Astrocyte (in vitro differentiated cells and primary cell): ENCODE measurements around the gene DENND6A. TPM values are rescaled to one million over a fixed set of nuclear protein-coding genes. Genes with fewer than 3 reads are reported as not detected.

Source experiments
- DNase-seq: peaks from one replicate; pipeline ENCODE4 v3.0.0-alpha.2; 2010; ENCODE audit warnings: low read depth
- FAIRE-seq: peaks from 2 replicates; lab custom pipeline; 2011; peaks lifted over from hg19 to GRCh38; lab: Jason Lieb, UNC
- H2AFZ ChIP-seq: 2 replicates; pipeline ENCODE4 v1.6.0; 2012; ENCODE audit warnings: low read depth, low read length, inconsistent platforms
- H3K27ac ChIP-seq: 2 replicates; pipeline ENCODE4 v1.5.1; 2011; ENCODE audit warnings: low read depth, low read length, inconsistent platforms
- H3K27me3 ChIP-seq: 2 replicates; pipeline ENCODE4 v1.6.0; 2011; ENCODE audit warnings: low read length, inconsistent platforms; ENCODE audit not compliant: insufficient read depth
- H3K36me3 ChIP-seq: 2 replicates; pipeline ENCODE4 v1.5.1; 2011; ENCODE audit warnings: low read length, inconsistent platforms; ENCODE audit not compliant: insufficient read depth
- H3K4me1 ChIP-seq: 2 replicates; pipeline ENCODE4 v1.5.1; 2011; ENCODE audit warnings: low read length, inconsistent platforms; ENCODE audit not compliant: insufficient read depth
- H3K4me2 ChIP-seq: 2 replicates; pipeline ENCODE4 v1.6.0; 2012; ENCODE audit warnings: low read length, inconsistent platforms
- H3K4me3 ChIP-seq: 2 replicates; pipeline ENCODE4 v1.5.1; 2011; ENCODE audit warnings: low read depth, mild to moderate bottlenecking, low read length, inconsistent platforms; ENCODE audit not compliant: insufficient read depth
- H3K79me2 ChIP-seq: 2 replicates; pipeline ENCODE4 v1.6.0; 2012; ENCODE audit warnings: mild to moderate bottlenecking, low read length, inconsistent platforms; ENCODE audit not compliant: insufficient read depth
- H3K9ac ChIP-seq: 2 replicates; pipeline ENCODE4 v1.6.0; 2012; ENCODE audit warnings: mild to moderate bottlenecking, low read length, inconsistent platforms
- H3K9me3 ChIP-seq: 2 replicates; pipeline ENCODE4 v1.5.1; 2012; ENCODE audit warnings: low read depth, mild to moderate bottlenecking, low read length, inconsistent platforms; ENCODE audit not compliant: insufficient read depth
- H4K20me1 ChIP-seq: 2 replicates; pipeline ENCODE4 v1.6.0; 2012; ENCODE audit warnings: low read length, inconsistent platforms; ENCODE audit not compliant: insufficient read depth
- H3K27ac Mint-ChIP-seq: one replicate; pipeline ENCODE4 v1.8.0; 2021; ENCODE audit warnings: mild to moderate bottlenecking, mixed read lengths; ENCODE audit not compliant: unreplicated experiment
- H3K27me3 Mint-ChIP-seq: one replicate; pipeline ENCODE4 v1.8.0; 2021; ENCODE audit warnings: low read depth, mixed read lengths; ENCODE audit not compliant: unreplicated experiment
- H3K36me3 Mint-ChIP-seq: one replicate; pipeline ENCODE4 v1.8.0; 2021; ENCODE audit warnings: low read depth, mixed read lengths; ENCODE audit not compliant: unreplicated experiment
- H3K4me1 Mint-ChIP-seq: one replicate; pipeline ENCODE4 v1.8.0; 2021; ENCODE audit warnings: low read depth, mixed read lengths; ENCODE audit not compliant: unreplicated experiment
- H3K4me3 Mint-ChIP-seq: one replicate; pipeline ENCODE4 v1.8.0; 2021; ENCODE audit warnings: mild to moderate bottlenecking, moderate library complexity, mixed read lengths; ENCODE audit not compliant: unreplicated experiment
- H3K9me3 Mint-ChIP-seq: one replicate; pipeline ENCODE4 v1.8.0; 2021; ENCODE audit warnings: mild to moderate bottlenecking, mixed read lengths; ENCODE audit not compliant: unreplicated experiment
- CTCF ChIP-seq: IDR thresholded peaks from 2 replicates; pipeline ENCODE4 v1.5.1; 2011; ENCODE audit warnings: low read depth, mild to moderate bottlenecking, inconsistent platforms, low read length, moderate library complexity; ENCODE audit not compliant: insufficient read depth
- EZH2 ChIP-seq: IDR thresholded peaks from 2 replicates; pipeline ENCODE4 v1.6.1; 2012; ENCODE audit warnings: mild to moderate bottlenecking, low read length, inconsistent platforms; ENCODE audit not compliant: insufficient read depth
- total RNA-seq: library from RNA; stranded (reverse); gene quantifications from 2 replicates; pipeline ENCODE4 v1.2.1, GENCODE V29; 2021

Gene DENND6A
- total RNA-seq, 1 donor from 2014 or later: 6.6 TPM

- peaks cover 25% of the 10 kb centered on the region for H3K4me1 Mint-ChIP-seq
- H3K36me3 ChIP-seq: peaks cover 19% of the 10 kb centered on the region
- H3K9me3 Mint-ChIP-seq: no peaks in the 10 kb centered on the region
- no peak overlapping the region for H3K4me3 ChIP-seq
- peak overlapping the region; percentile 29 for H3K4me2 ChIP-seq
- H3K27me3 Mint-ChIP-seq: no peaks in the 10 kb centered on the region
- peaks cover 7% of the 10 kb centered on the region for H3K36me3 Mint-ChIP-seq
- peaks cover 98% of the 10 kb centered on the region for H4K20me1 ChIP-seq
- TF ChIP-seq CTCF: no peak
- TF ChIP-seq EZH2: no peak
- peak overlapping the region; percentile 34 for H3K27ac Mint-ChIP-seq
- H3K27ac ChIP-seq: no peak overlapping the region
- peaks cover 100% of the 10 kb centered on the region for H3K79me2 ChIP-seq
- H2AFZ ChIP-seq: no peak overlapping the region
- DNase-seq (no peak), FAIRE-seq (no peak)
- H3K9me3 ChIP-seq: no peaks in the 10 kb centered on the region
- H3K4me3 Mint-ChIP-seq: no peak overlapping the region
- H3K27me3 ChIP-seq: no peaks in the 10 kb centered on the region
- no peak overlapping the region for H3K9ac ChIP-seq
- H3K4me1 ChIP-seq: no peaks in the 10 kb centered on the region
Measured at GRCh38 chr3:57586778-57587177, 106.1 kb downstream of the DENND6A start.

- peaks cover 18% of the 10 kb centered on the region for H3K4me1 Mint-ChIP-seq
- H3K36me3 Mint-ChIP-seq: peaks cover 7% of the 10 kb centered on the region
- H3K36me3 ChIP-seq: peaks cover 44% of the 10 kb centered on the region
- FAIRE-seq (no peak), DNase-seq (no peak)
- H2AFZ ChIP-seq: no peak overlapping the region
- peaks cover 100% of the 10 kb centered on the region for H4K20me1 ChIP-seq
- peak overlapping the region; percentile 3 for H3K4me2 ChIP-seq
- no peaks in the 10 kb centered on the region for H3K9me3 ChIP-seq
- no peaks in the 10 kb centered on the region for H3K9me3 Mint-ChIP-seq
- H3K4me1 ChIP-seq: no peaks in the 10 kb centered on the region
- no peaks in the 10 kb centered on the region for H3K27me3 ChIP-seq
- no peak overlapping the region for H3K27ac ChIP-seq
- no peak for TF ChIP-seq EZH2
- TF ChIP-seq CTCF: no peak
- no peaks in the 10 kb centered on the region for H3K27me3 Mint-ChIP-seq
- H3K4me3 Mint-ChIP-seq: peak overlapping the region; percentile 27
- no peak overlapping the region for H3K4me3 ChIP-seq
- H3K27ac Mint-ChIP-seq: no peak overlapping the region
- peaks cover 100% of the 10 kb centered on the region for H3K79me2 ChIP-seq
- no peak overlapping the region for H3K9ac ChIP-seq
Measured at GRCh38 chr3:57583544-57583943, 109.3 kb downstream of the DENND6A start.

- Mint-ChIP-seq H3K27ac (no peak overlapping the region), H3K36me3 (peaks cover 9% of the 10 kb centered on the region), H3K27me3 (no peaks in the 10 kb centered on the region), H3K4me3 (peak overlapping the region; percentile 47), H3K4me1 (peaks cover 18% of the 10 kb centered on the region), H3K9me3 (no peaks in the 10 kb centered on the region)
- Histone ChIP-seq H3K4me1 (no peaks in the 10 kb centered on the region), H4K20me1 (peaks cover 100% of the 10 kb centered on the region), H3K9ac (no peak overlapping the region), H3K79me2 (peaks cover 100% of the 10 kb centered on the region), H3K4me3 (no peak overlapping the region), H3K27ac (no peak overlapping the region), H3K27me3 (no peaks in the 10 kb centered on the region), H3K9me3 (no peaks in the 10 kb centered on the region), H3K36me3 (peaks cover 52% of the 10 kb centered on the region), H2AFZ (no peak overlapping the region), H3K4me2 (no peak overlapping the region)
- no peak for TF ChIP-seq EZH2
- TF ChIP-seq CTCF: no peak
- no peak for FAIRE-seq
- no peak for DNase-seq
Measured at GRCh38 chr3:57582474-57583168, 110.3 kb downstream of the DENND6A start.
